Peyer's patch (tissue), 4 donors: ENCODE measurements around the gene BCAS3. TPM values are rescaled to one million over a fixed set of nuclear protein-coding genes. Genes with fewer than 3 reads are reported as not detected.
A peak's percentile ranks its signal among the peaks of the same experiment; 100 is the strongest.

ENCODE experiments used
- DNase-seq, 3 donors: peaks; one replicate each; pipeline ENCODE4 v3.0.0-alpha.2; 2017 to 2019
- H3K27ac ChIP-seq, 4 donors: fragments of 200-600 bp; sonication (generic); one replicate each; pipeline ENCODE4 v1.5.1; 2016 to 2019
- H3K27me3 ChIP-seq, 2 donors: fragments of 200-600 bp; sonication (generic); one replicate each; pipeline ENCODE4 v1.5.1; 2019
- H3K36me3 ChIP-seq, 3 donors: fragments of 200-600 bp; sonication (generic); one replicate each; pipeline ENCODE4 v1.5.1; 2016 to 2019
- H3K4me1 ChIP-seq, 4 donors: fragments of 200-600 bp; sonication (generic); one replicate each; pipeline ENCODE4 v1.5.1; 2016 to 2019
- H3K4me3 ChIP-seq, 4 donors: fragments of 200-600 bp; sonication (generic); 1 replicate in 3 of 4; 2 replicates in 1 of 4; pipeline ENCODE4 v1.5.1; 2016 to 2019; ENCODE audit warnings: mild to moderate bottlenecking in 1 of 4
- H3K9me3 ChIP-seq, 4 donors: fragments of 200-600 bp; sonication (generic); one replicate each; pipeline ENCODE4 v1.5.1; 2016 to 2019; ENCODE audit warnings: mild to moderate bottlenecking in 1 of 4
- CTCF ChIP-seq, 6 experiments: fragments of 450-650 bp in 4 of 6; fragments of 200-600 bp in 2 of 6; sonication (generic) in 1 of 6; IDR thresholded peaks; one replicate each; pipeline ENCODE4 v1.5.1; 2017 to 2019; ENCODE audit warnings: antibody characterized with exemption in 6 of 6, mild to moderate bottlenecking in 3 of 6, moderate library complexity in 1 of 6
- POLR2A ChIP-seq, 2 donors: fragments of 450-650 bp; IDR thresholded peaks; one replicate each; pipeline ENCODE4 v1.5.1; 2017; ENCODE audit warnings: antibody characterized with exemption in 2 of 2, mild to moderate bottlenecking in 2 of 2, moderate library complexity in 2 of 2
- total RNA-seq, 4 donors: library from RNA; depleted of rRNA; stranded (reverse); fragments of >200 nt; gene quantifications; one replicate each; pipeline ENCODE4 v1.1.0, GENCODE V29; 2016

BCAS3 gene
- total RNA-seq, 4 donors from 2014 or later: 25.7 to 109 (median 57.1) TPM

GRCh38 chr17:61387011-61387410 is 709.4 kb downstream of the BCAS3 start:
- Histone ChIP-seq H3K9me3 (no peaks in the 10 kb centered on the region), H3K36me3 (no peaks in the 10 kb centered on the region), H3K27ac (no peak overlapping the region), H3K4me1 (peaks cover 0 to 7% (median 2%) of the 10 kb centered on the region in 4 donors), H3K27me3 (no peaks in the 10 kb centered on the region), H3K4me3 (no peak overlapping the region)
- DNase-seq: no peak
- TF ChIP-seq CTCF (IDR thresholded peaks at IDR 0.05) (no peak), POLR2A (IDR thresholded peaks at IDR 0.05) (no peak)

GRCh38 chr17:61387511-61388305 is 710.1 kb downstream of the BCAS3 start:
- Histone ChIP-seq H3K27me3 (no peaks in the 10 kb centered on the region), H3K9me3 (no peaks in the 10 kb centered on the region), H3K36me3 (no peaks in the 10 kb centered on the region), H3K4me1 (peaks cover 0 to 7% (median 2%) of the 10 kb centered on the region in 4 donors), H3K4me3 (no peak overlapping the region), H3K27ac (no peak overlapping the region)
- no peak for DNase-seq
- TF ChIP-seq POLR2A (IDR thresholded peaks at IDR 0.05) (no peak), CTCF (IDR thresholded peaks at IDR 0.05) (no peak)

- no peaks in the 10 kb centered on the region for H3K36me3 ChIP-seq
- H3K9me3 ChIP-seq: no peaks in the 10 kb centered on the region
- H3K4me1 ChIP-seq: peaks cover 0 to 7% (median 2%) of the 10 kb centered on the region in 4 donors
- H3K27me3 ChIP-seq: no peaks in the 10 kb centered on the region
- no peak overlapping the region for H3K4me3 ChIP-seq
- TF ChIP-seq CTCF (IDR thresholded peaks at IDR 0.05): no peak
- TF ChIP-seq POLR2A (IDR thresholded peaks at IDR 0.05): no peak
- no peak overlapping the region for H3K27ac ChIP-seq
- no peak for DNase-seq
These were observed 711.1 kb downstream of the BCAS3 start for GRCh38 chr17:61388561-61389356.

GRCh38 chr17:61389670-61390478 is 712.2 kb downstream of the BCAS3 start:
- peak in 2 of 3 donors; percentile 40 to 61 for DNase-seq
- Histone ChIP-seq H3K27ac (no peak overlapping the region), H3K4me1 (peaks cover 0 to 7% (median 2%) of the 10 kb centered on the region in 4 donors), H3K9me3 (no peaks in the 10 kb centered on the region), H3K27me3 (no peaks in the 10 kb centered on the region), H3K4me3 (no peak overlapping the region), H3K36me3 (no peaks in the 10 kb centered on the region)
- TF ChIP-seq CTCF (IDR thresholded peaks at IDR 0.05) (peak; percentile 37 to 83 (median 70)), POLR2A (IDR thresholded peaks at IDR 0.05) (no peak)

GRCh38 chr17:61390479-61390791 is 712.8 kb downstream of the BCAS3 start:
- no peak overlapping the region for H3K27ac ChIP-seq
- no peaks in the 10 kb centered on the region for H3K9me3 ChIP-seq
- DNase-seq: no peak
- TF ChIP-seq CTCF (IDR thresholded peaks at IDR 0.05): no peak
- no peak for TF ChIP-seq POLR2A (IDR thresholded peaks at IDR 0.05)
- no peak overlapping the region for H3K4me3 ChIP-seq
- no peaks in the 10 kb centered on the region for H3K27me3 ChIP-seq
- no peaks in the 10 kb centered on the region for H3K36me3 ChIP-seq
- peaks cover 0 to 7% (median 2%) of the 10 kb centered on the region in 4 donors for H3K4me1 ChIP-seq
